HUES64 (cell line): ENCODE results near the gene FRA10AC1.
"Not testable (repeated sequence)": the region's sequence is repeated elsewhere in the genome, so short reads cannot be mapped to it uniquely, and the experiment has no call there.

Experiments used
- H3K27ac ChIP-seq: 2 replicates; pipeline ENCODE4 v1.7.0; 2013; ENCODE audit warnings: low read depth, low read length, inconsistent platforms
- H3K27me3 ChIP-seq: 2 replicates; pipeline ENCODE4 v1.6.1; 2013; ENCODE audit warnings: mild to moderate bottlenecking, low read length; ENCODE audit not compliant: insufficient read depth
- H3K36me3 ChIP-seq: 2 replicates; pipeline ENCODE4 v1.6.1; 2013; ENCODE audit warnings: mild to moderate bottlenecking, low read length; ENCODE audit not compliant: insufficient read depth
- H3K4me1 ChIP-seq: 2 replicates; pipeline ENCODE4 v1.6.1; 2013; ENCODE audit warnings: mild to moderate bottlenecking, low read length, moderate library complexity; ENCODE audit not compliant: insufficient read depth
- H3K4me3 ChIP-seq: 2 replicates; pipeline ENCODE4 v1.5.1; 2013; ENCODE audit warnings: mild to moderate bottlenecking, low read length, moderate library complexity
- H3K9ac ChIP-seq: 2 replicates; pipeline ENCODE4 v1.6.1; 2013; ENCODE audit warnings: mild to moderate bottlenecking, low read depth, low read length
- H3K9me3 ChIP-seq: 2 replicates; pipeline ENCODE4 v1.6.1; 2013; ENCODE audit warnings: low read depth, low read length; ENCODE audit not compliant: insufficient read depth
- WGBS: fragments of 150-250, 120-280 bp; methylation state at CpG from one replicate; pipeline ENCODE4 v1.1.7; 2013; ENCODE audit warnings: missing lambda C conversion rate; 5-methylcytosine and 5-hydroxymethylcytosine counted together

FRA10AC1 gene

GRCh38 chr10:93703066-93703465 is 674 bp upstream of the FRA10AC1 start:
- WGBS: 61% methylated on average over 12 of the region's 12 CpGs
- Histone ChIP-seq H3K9ac (peak overlapping the region; percentile 93), H3K27ac (peak overlapping the region; percentile 81), H3K27me3 (no peaks in the 10 kb centered on the region), H3K4me1 (peaks cover 14% of the 10 kb centered on the region; the same call in 1 of the 2 replicates), H3K36me3 (peaks cover 18% of the 10 kb centered on the region), H3K4me3 (peak overlapping the region; percentile 84), H3K9me3 (no peaks in the 10 kb centered on the region)

DNA sequence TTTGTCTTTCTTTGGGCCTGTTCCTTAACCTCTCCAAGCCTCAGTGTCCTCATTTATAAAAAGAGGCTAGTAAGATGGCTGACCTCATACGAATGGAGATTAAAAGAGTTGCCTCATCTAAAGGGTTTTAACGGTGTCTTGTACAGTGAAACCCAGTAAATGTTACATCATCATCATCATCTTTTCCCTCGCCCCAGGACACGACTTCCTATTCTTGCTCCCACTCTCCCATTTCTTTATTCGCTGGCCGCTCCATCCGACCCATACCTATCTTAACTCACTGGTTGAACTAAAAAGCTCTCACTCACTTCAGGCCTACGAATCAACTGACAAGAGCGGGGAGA is 554 bp downstream of the FRA10AC1 start:
- peaks cover 30% of the 10 kb centered on the region for H3K36me3 ChIP-seq
- H3K9ac ChIP-seq: peak overlapping the region; percentile 82
- WGBS: 9% methylated on average over 9 of the region's 9 CpGs
- H3K4me3 ChIP-seq: peak overlapping the region; percentile 84
- no peaks in the 10 kb centered on the region for H3K9me3 ChIP-seq
- H3K4me1 ChIP-seq: peaks cover 14% of the 10 kb centered on the region; the same call in 1 of the 2 replicates
- no peaks in the 10 kb centered on the region for H3K27me3 ChIP-seq
- H3K27ac ChIP-seq: peak overlapping the region; percentile 51

DNA sequence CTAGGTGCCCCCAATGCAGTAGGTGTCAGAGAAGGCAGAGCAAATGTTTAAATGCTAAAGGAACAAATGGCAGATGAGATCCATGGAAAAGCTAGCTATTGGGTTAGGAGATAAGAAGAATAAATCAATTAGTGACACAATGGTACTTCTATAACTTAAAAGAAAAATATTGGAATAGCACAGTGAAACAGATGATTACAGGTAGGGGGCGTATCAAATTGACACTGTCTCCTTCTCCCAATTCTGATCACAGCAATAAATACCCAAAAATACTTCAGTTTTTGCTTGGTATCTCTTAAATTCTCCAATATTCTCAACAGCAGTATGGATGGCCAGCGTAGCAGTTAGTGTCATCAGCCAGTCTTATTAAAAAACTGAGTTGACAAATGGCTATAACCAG is 5.2 kb downstream of the FRA10AC1 start:
- H3K4me3 ChIP-seq: no peak overlapping the region
- no peak overlapping the region for H3K9ac ChIP-seq
- H3K4me1 ChIP-seq: peaks cover 9% of the 10 kb centered on the region; the same call in 1 of the 2 replicates
- H3K27me3 ChIP-seq: no peaks in the 10 kb centered on the region
- peaks cover 72% of the 10 kb centered on the region for H3K36me3 ChIP-seq
- no peak overlapping the region for H3K27ac ChIP-seq
- WGBS: 98% methylated on average over 2 of the region's 2 CpGs
- H3K9me3 ChIP-seq: no peaks in the 10 kb centered on the region

DNA sequence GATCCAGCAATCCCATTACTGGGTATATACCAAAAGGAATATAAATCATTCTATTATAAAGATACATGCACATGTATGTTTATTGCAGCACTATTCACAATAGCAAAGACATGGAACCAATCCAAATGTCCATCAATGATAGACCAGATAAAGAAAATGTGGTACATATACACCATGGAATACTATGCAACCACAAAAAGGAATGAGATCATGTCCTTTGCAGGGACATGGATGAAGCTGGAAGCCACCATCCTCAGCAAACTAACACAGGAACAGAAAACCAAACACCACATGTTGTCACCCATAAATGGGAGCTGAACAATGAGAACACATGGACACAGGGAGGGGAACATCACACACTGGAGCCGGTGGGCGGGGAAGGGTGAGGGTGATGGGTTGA is 5.8 kb downstream of the FRA10AC1 start:
- H3K36me3 ChIP-seq: peaks cover 79% of the 10 kb centered on the region
- not testable (repeated sequence) for H3K4me3 ChIP-seq, H3K27ac ChIP-seq, H3K4me1 ChIP-seq, H3K9ac ChIP-seq, H3K9me3 ChIP-seq, H3K27me3 ChIP-seq
- WGBS: 80% methylated on average over 1 of the region's 2 CpGs

DNA sequence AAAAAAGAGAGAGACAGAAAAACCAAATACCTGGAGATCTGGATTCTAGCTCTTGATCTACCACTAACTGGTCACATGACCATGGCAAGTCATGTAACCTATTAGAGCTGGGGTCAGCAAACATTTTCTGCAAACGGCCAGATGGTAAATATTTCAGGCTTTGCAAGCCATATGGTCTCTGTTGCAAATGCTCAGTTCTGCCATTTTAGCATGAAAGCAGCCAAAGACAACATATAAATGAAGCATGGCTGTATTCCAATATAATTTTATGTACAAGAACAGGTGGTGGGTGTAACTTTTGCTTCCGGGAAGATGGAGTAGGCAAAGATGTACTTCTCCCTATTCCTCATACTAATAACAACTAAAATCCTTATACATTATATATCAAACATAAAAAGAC is 6.7 kb downstream of the FRA10AC1 start:
- Histone ChIP-seq H3K27ac (no peak overlapping the region), H3K36me3 (peaks cover 86% of the 10 kb centered on the region), H3K9me3 (no peaks in the 10 kb centered on the region), H3K27me3 (no peaks in the 10 kb centered on the region), H3K4me1 (peaks cover 4% of the 10 kb centered on the region; the same call in 1 of the 2 replicates), H3K9ac (no peak overlapping the region), H3K4me3 (no peak overlapping the region)
- WGBS: 96% methylated on average over 1 of the region's 2 CpGs

DNA sequence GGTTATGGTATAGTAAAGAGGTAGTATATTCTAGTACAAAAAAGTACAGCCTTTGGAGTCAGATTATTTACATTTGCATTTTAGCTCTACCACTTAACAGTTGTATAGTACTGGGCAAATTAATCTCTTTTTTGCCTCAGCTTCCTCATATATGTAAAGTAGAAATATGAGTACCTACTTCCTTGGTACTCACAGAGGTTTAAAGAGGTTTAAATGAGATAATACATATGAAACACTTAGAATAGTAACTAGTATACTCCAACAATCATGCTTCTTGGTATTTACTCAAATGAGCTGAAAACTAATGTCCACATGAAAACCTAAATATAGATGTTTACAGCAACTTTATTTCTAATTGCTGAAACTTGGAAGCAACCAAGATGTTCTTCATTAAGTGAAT is 14.7 kb downstream of the FRA10AC1 start:
- Histone ChIP-seq H3K4me1 (peaks cover 17% of the 10 kb centered on the region), H3K4me3 (no peak overlapping the region), H3K27ac (no peak overlapping the region), H3K9ac (no peak overlapping the region), H3K27me3 (no peaks in the 10 kb centered on the region), H3K9me3 (no peaks in the 10 kb centered on the region), H3K36me3 (peaks cover 49% of the 10 kb centered on the region)

GRCh38 chr10:93680412-93681047 is 21.9 kb downstream of the FRA10AC1 start:
- no peak overlapping the region for H3K27ac ChIP-seq
- 93% methylated on average over 3 of the region's 4 CpGs for WGBS

DNA sequence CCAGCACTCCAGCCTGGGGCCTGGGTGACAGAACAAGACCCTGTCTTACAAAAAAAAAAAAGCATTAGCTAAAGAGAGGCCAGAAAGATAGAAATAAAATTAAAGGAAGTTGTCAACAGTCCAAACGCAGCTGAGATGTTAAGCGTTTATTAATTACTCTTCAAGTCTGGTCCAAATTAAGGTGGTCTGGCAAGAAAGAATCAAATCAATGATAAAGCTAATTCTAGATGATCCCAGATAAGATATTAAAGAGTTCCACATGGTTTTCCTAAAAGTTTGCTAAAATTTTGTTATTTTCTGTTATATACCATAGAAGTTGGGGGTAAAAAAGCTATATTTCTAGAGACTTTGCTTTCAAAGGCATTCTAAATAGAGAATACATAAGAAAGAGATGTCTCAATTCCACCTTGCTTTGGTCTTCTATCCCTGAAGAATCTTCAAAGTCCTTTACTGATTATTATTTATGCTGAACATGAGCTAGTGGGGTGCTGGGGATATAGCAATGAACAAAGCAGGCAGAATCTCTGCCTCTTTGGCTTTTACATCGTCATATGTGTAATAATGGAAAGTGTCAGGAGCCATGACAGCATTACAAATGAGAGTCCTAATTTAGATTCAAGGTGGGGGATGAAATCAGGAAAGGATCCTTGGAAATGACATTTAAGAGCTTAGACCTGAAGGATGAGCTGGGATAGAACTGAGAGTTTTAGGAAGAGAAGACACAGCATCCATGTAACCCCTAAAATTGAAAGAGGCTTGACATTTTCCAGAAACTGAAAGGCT is 23.4 kb downstream of the FRA10AC1 start:
- H3K27ac ChIP-seq: no peak overlapping the region
- 96% methylated on average over 3 of the region's 3 CpGs for WGBS
- H3K9ac ChIP-seq: no peak overlapping the region
- no peaks in the 10 kb centered on the region for H3K9me3 ChIP-seq
- no peak overlapping the region for H3K4me3 ChIP-seq
- no peaks in the 10 kb centered on the region for H3K27me3 ChIP-seq
- H3K36me3 ChIP-seq: peaks cover 86% of the 10 kb centered on the region
- no peaks in the 10 kb centered on the region for H3K4me1 ChIP-seq

More at GRCh38 chr10:93680412-93681047, 21.9 kb downstream of the FRA10AC1 start:
- Histone ChIP-seq H3K4me3 (no peak overlapping the region), H3K36me3 (peaks cover 72% of the 10 kb centered on the region), H3K27me3 (no peaks in the 10 kb centered on the region), H3K9ac (no peak overlapping the region), H3K4me1 (peaks cover 14% of the 10 kb centered on the region), H3K9me3 (no peaks in the 10 kb centered on the region)

DNA sequence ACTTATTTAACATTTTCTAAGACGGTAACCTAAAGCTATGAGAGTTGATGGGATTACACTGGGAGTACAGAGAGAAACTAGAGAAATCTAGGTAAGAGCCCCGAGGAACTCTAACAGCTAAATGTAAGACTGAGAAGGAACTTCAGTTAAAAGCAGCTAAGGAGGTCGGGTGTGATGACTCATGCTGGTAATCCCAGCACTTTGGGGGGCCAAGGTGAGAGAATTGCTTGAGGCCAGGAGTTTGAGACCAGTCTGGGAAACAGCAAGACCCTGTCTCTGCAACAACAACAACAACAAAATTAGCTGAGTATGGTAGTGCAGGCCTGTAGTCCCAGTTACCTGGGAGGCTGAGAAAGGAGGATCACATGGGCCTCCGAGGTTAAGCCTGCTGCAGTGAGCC is 24.0 kb downstream of the FRA10AC1 start:
- Histone ChIP-seq H3K36me3 (peaks cover 89% of the 10 kb centered on the region), H3K4me1 (no peaks in the 10 kb centered on the region)
- 79% methylated on average over 4 of the region's 4 CpGs for WGBS

GRCh38 chr10:93673791-93674190 is 28.6 kb downstream of the FRA10AC1 start:
- Histone ChIP-seq H3K27ac (no peak overlapping the region), H3K36me3 (peaks cover 92% of the 10 kb centered on the region), H3K4me1 (no peaks in the 10 kb centered on the region), H3K4me3 (no peak overlapping the region), H3K27me3 (no peaks in the 10 kb centered on the region), H3K9me3 (no peaks in the 10 kb centered on the region), H3K9ac (no peak overlapping the region)
- 80% methylated on average over 1 of the region's 2 CpGs for WGBS

More for the DNA sequence above, 24.0 kb downstream of the FRA10AC1 start:
- Histone ChIP-seq H3K27me3 (no peaks in the 10 kb centered on the region), H3K4me3 (no peak overlapping the region), H3K9me3 (no peaks in the 10 kb centered on the region), H3K27ac (no peak overlapping the region), H3K9ac (no peak overlapping the region)

DNA sequence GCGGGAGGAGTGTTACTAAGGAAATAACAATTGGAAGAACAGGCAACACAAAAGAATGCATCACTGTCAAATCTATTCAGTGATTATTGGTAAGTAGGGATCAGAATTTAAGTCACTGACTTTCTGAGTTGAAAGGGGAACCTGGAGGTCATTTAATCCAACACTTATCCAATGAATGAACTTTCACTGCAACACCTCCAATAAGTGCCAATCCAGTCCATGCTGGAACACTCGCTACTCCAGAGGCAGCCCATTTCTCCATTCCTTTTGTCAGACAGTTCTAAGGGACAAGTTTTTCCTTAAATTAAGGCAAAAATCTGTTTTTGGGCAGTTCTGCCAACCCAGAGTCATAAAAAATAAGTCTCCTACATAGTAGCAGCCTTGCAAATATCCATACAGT is 29.5 kb downstream of the FRA10AC1 start:
- H3K27ac ChIP-seq: no peak overlapping the region
- no peak overlapping the region for H3K9ac ChIP-seq
- no peaks in the 10 kb centered on the region for H3K9me3 ChIP-seq
- 83% methylated on average over 2 of the region's 2 CpGs for WGBS
- H3K4me1 ChIP-seq: no peaks in the 10 kb centered on the region
- no peak overlapping the region for H3K4me3 ChIP-seq
- peaks cover 93% of the 10 kb centered on the region for H3K36me3 ChIP-seq
- no peaks in the 10 kb centered on the region for H3K27me3 ChIP-seq
